ENCODE data around the gene TTC34.

The TTC34 gene

GRCh38 chr1:2801535-2802291 lies at the start of gene TTC34:
TSS of gene TTC34 (minus strand) at chr1:2801693. CDS start at chr1:2800827, 866 bp downstream.
- intact Hi-C loops (cut with DNase I): no loop called here
- DNase-seq: peak in 6 of 10 donors; percentile 11 to 91 (median 52)

DNA sequence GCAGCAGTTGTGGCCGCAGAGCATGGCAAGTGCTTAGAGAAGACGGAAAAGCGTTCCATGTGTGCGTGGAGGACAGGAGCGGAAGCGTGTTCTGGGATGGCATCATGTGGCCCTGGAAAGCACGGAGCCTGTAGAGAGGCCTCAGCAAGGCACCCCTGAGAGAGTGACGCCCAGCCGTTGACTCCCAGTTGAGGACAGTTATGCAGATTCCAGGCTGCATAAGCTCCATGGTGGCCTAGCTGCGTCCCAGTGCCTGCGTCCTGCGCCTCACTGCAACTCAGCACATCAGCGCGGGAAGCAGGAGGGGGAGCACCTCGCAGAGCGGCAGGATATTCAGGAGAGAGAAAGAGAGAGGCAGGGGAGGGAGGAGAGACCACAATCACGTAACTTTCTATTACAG lies 49.0 kb upstream of the TTC34 start:
- peak in 2 of 10 donors; percentile 41 to 63 for DNase-seq
- intact Hi-C loops (cut with DNase I): no loop called here

DNA sequence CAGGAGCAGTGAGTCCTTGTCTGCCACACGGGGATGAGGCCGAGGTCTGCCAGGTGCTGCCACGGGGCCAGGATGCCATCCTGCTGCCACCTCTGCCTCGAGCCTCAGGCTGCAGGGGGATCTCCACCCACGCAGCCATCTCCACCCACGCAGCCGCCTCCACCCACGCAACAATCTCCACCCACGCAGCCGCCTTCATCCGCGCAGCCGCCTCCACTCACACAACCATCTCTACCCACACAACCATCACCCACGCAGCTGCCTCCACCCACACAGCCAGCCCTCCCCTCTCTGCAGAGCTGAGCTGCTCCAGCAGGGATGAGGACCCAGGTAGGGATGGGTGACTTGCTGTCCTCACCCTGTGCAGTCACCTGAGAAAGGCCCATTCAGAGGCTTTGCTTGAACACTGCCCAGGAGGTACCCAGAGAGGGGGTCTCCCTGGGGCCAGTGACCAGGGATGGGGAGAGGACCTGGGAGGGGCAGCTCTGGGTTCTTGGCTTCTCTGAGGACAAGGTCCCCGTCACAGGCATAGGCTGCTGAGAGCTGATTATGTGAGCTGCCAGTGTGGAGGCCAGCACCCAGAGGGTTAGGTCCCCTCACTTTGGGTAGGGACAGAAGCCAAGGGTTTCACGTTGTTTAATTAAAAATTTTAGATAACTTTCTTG lies 46.6 kb upstream of the TTC34 start:
- intact Hi-C loops (cut with DNase I): no loop called here
- DNase-seq: peak in 3 of 10 donors; percentile 60 to 79 (median 70)

- DNase-seq: peak in 2 of 10 donors; percentile 59 to 62
- intact Hi-C loops (cut with DNase I): no loop called here
Measured at GRCh38 chr1:2847086-2847985, 45.8 kb upstream of the TTC34 start.

DNA sequence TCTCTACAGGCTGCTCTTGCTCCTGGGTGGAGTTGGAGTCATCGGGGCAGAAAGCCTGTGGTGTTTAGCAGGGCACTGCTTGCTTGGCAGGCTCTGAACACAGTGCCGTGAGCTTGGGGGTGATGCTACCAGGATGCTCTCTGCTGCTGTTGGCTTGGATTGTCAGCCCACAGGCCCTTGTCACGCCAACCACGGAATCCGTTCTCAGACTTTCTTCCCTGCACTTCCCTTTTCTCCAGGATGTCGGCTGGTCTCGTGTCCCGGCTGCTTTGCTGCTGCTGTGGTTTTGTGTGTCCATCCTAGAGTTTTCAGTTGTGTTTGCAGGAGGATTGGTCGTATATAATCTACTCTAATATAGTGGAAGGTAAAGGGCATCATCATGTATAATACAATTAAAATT lies 44.4 kb upstream of the TTC34 start:
- DNase-seq: peak in 1 of 10 donors; percentile 47

GRCh38 chr1:2840036-2840809 lies 38.7 kb upstream of the TTC34 start:
- intact Hi-C loops (cut with DNase I): no loop called here
- peak in 3 of 10 donors; percentile 43 to 55 (median 44) for DNase-seq

More for the DNA sequence above, 44.4 kb upstream of the TTC34 start:
- intact Hi-C loops (cut with DNase I): no loop called here

GRCh38 chr1:2837823-2838222 lies 36.3 kb upstream of the TTC34 start:
- intact Hi-C loops (cut with DNase I): no loop called here
- DNase-seq: peak in 1 of 10 donors; percentile 66

- peak in 2 of 10 donors; percentile 24 to 58 for DNase-seq
- intact Hi-C loops (cut with DNase I): no loop called here
Measured at GRCh38 chr1:2837316-2837715, 35.8 kb upstream of the TTC34 start.

- intact Hi-C loops (cut with DNase I): no loop called here
- DNase-seq: peak in 3 of 10 donors; percentile 35 to 65 (median 48)
Measured at GRCh38 chr1:2836333-2836970, 35.0 kb upstream of the TTC34 start.

DNA sequence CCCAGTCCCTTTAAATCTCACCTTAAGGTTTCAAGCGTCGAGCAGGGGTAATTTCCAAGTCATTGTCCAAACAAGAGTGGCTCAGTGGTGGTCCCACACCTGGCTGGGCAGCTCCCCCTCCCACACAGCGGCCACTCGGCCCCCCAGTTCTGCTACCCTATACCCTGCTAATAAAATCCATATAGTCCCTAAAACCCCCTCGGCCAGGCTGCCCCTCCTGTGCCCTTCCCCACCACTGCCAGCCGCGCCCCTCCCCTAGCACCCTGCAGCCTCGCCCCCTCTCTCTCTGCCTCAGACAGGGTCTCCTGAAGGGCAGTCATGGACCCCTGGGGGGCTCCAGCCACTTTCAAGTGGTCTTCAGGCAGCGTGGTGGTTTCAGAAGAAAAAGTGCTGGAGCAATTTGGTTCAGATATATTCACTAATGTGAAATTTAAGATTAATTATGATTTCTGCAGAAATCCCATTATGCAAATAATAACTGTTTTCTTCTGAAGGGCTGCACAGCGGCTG lies 34.2 kb upstream of the TTC34 start:
- peak in 3 of 10 donors; percentile 40 to 70 (median 47) for DNase-seq
- intact Hi-C loops (cut with DNase I): no loop called here

DNA sequence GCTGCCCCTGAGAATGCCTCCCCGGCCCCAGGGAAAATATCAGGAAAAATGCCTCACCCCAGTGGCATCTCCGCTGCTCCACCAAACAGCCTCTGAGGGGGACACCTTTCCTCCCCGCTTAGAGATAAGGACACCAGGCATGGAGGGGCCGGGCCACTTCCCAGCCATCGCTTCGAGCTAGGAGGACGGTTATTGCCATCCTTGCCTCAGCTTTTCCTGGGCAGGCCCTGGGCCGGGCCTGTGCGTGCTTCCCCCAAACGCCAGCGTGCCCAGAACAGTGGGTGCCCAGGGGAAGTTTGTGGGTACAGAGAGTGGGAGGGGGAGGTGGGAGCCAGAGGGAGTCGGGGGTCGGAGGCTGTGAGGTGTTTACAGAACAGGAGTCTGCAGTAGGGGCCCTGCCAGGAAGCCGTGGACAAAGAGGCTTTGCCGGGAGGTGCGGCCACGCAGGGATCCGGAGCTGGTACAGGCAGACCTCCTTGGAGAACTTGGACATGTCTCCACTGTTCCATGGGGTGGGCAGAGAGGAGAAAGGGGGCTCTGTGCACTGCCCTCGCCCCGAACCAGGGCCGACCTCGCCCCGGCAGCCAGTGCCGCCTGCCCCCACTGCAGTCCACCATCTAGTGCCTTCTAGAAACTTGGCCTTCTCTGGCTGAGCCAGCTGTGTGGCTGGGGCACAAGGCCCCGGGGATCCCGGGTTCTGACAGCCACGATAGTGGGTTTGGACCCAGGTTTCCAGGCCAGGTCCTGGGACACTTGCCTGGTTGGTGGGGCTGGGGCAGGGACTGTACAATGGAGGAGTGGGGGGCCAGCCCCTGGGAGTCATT lies 33.5 kb upstream of the TTC34 start:
- DNase-seq: peak in 3 of 10 donors; percentile 65 to 75 (median 73)
- intact Hi-C loops (cut with DNase I): no loop called here

DNA sequence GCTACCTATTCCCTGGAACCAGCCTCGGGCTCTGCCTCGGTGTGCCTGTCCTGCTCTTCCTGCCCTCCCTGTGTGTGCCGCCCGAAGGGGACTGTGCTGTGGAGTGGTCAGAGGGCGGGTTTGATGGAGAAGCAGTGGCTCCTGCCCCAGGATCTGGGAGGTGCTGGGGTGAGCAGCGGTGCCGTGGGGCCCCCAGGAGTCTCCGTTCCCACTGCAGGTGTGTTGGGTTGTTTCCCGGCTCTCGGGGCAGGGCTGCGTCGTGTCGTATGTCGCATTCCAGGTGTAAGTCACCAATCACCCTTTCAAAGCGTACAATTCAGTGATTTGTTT lies 32.6 kb upstream of the TTC34 start:
- intact Hi-C loops (cut with DNase I): no loop called here
- peak in 3 of 10 donors; percentile 42 to 61 (median 56) for DNase-seq

DNA sequence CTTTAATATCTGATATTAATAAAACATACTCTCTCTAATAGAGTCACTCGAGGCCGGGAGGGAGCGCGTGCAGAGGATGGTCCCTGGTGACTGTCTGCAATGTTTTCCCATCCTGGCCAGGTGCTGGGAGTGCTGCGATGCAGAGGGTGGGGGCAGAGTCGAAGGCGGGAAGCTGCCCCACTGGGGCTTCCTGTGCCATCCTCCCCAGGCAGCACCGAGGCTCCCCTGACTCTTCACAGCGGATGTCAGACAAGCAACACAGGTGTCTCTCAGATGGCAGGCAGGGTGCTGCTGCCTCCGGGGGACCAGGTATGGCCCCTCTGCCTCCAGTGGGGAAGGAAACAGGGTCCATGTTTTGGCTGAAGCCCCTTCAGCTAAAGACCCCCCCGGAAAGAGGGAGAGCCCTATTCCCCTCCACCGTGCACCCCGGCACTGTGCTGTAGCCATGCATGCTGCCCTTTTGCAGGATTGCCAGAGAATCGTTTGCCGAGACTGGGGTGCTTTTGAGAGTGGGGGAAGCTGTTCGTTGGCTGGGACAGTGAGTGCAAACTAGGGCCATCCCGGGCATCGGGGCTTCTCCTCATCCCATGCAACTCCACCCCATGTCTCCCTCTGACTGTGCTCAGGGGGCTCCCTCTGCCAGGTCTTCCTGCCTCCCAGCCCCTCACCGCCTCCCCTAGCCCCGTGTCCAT lies 32.1 kb upstream of the TTC34 start:
- peak in 3 of 10 donors; percentile 22 to 65 (median 50) for DNase-seq
- intact Hi-C loops (cut with DNase I): no loop called here

DNA sequence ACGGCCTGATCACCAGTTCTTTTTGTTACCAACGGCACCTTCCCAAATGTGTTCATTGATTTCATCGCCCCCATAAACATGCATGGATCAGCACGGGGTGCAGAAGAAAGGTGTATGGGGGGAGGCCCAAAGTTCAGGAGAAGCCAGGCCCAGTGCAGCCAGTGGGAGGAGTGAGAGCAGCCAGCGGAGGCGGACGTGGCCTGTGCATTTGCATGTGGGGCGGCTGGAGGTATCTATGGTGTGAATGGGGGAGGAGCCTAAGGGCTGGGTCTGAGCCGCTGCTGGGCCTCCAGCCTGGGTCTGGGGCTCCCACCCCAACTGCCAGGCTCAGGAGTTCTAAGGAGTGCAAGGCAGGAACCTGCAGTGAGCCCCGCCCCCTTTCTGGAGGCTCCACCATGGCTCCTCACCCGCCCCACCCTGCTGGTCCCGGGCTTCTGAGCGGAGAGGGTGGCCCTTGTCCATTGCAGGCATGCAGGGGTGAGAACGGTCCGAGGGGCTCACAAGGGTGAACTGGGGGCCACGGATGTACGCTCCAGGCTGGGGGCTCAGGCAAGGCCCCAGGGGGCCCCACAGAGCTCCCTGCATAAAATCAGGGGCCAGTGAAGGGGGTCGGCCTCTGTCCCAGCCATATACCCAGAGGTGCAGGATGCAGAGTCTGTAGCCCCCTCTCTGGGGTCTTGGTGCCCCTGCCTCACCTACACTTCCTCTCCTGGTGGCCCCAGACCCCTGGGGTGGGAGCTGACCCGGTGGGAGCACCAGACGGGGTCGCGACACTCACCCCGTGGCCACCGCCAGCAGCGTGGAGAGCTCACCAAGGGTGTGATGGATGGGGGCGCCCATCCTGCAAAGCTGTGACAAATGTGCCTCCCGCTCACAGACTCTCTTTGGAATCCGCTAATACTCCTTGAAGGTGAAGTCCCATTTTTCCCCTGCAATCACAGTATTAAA lies 31.3 kb upstream of the TTC34 start:
- DNase-seq: peak in 3 of 10 donors; percentile 59 to 76 (median 72)
- intact Hi-C loops (cut with DNase I): no loop called here

DNA sequence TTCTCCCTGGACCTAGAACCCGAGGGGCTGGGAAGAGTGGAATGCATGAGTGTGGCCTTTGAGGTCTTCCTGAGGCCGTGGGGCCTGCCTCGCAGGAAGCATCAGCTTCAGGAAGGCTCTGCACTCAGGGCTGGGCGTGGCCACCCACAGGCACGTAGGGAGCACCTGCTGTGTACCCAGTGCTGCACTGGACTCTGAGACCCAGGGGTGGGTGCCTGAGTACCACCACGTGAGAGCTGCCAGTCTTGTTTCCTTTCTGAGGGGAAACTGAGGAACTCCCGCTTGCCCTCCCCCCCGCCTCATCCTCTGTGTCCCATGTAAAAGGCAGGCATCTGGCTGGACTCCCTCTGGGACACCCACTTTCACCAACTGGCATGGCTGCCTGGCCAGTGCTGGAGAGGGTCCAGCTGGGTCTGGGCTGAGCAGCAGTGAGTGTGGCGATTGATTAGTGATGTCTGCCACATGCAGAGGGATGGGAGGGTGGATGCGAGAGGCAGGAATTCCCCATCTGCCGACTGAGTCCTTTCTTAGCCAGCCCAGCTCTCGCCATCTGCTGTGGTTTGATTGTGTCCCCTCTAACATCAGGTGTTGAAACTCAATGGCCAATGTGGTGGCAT lies 30.2 kb upstream of the TTC34 start:
- intact Hi-C loops (cut with DNase I): no loop called here
- peak in 3 of 10 donors; percentile 35 to 65 (median 51) for DNase-seq

GRCh38 chr1:2830761-2831425 lies 29.4 kb upstream of the TTC34 start:
- intact Hi-C loops (cut with DNase I): no loop called here
- peak in 3 of 10 donors; percentile 41 to 76 (median 65) for DNase-seq
